Keratinocyte (primary cell): ENCODE measurements around the gene GATAD1. TPM values are rescaled to one million over a fixed set of nuclear protein-coding genes. Genes with fewer than 3 reads are reported as not detected.

ENCODE experiments used
- DNase-seq: peaks from one replicate; pipeline ENCODE4 v3.0.0-alpha.2; 2011; ENCODE audit warnings: low read depth, missing footprints, low spot score
- FAIRE-seq: peaks from 2 replicates; lab custom pipeline; 2011; peaks lifted over from hg19 to GRCh38; lab: Jason Lieb, UNC
- H2AFZ ChIP-seq: 2 replicates; pipeline ENCODE4 v1.6.0; 2012; ENCODE audit warnings: low read length, control low read depth, inconsistent platforms; ENCODE audit not compliant: control insufficient read depth
- H3K27ac ChIP-seq: 2 replicates; pipeline ENCODE4 v1.5.1; 2011; ENCODE audit warnings: low read length; ENCODE audit not compliant: control insufficient read depth, insufficient read depth
- H3K27me3 ChIP-seq: 3 replicates; pipeline ENCODE4 v1.6.0; 2011; ENCODE audit warnings: low read length; ENCODE audit not compliant: control insufficient read depth, insufficient read depth; ENCODE audit errors: extremely low read depth
- H3K36me3 ChIP-seq, 2 experiments: 2 replicates in 1 of 2; 3 replicates in 1 of 2; pipeline ENCODE4 v1.5.1; 2011; ENCODE audit warnings: low read length in 2 of 2, mild to moderate bottlenecking in 1 of 2; ENCODE audit not compliant: control insufficient read depth in 2 of 2, insufficient read depth in 2 of 2; ENCODE audit errors: extremely low read depth in 1 of 2
- H3K4me1 ChIP-seq: 3 replicates; pipeline ENCODE4 v1.5.1; 2011; ENCODE audit warnings: low read length; ENCODE audit not compliant: control insufficient read depth, insufficient read depth; ENCODE audit errors: extremely low read depth
- H3K4me2 ChIP-seq: 3 replicates; pipeline ENCODE4 v1.6.0; 2011; ENCODE audit warnings: low read depth, low read length; ENCODE audit not compliant: control insufficient read depth, insufficient read depth; ENCODE audit errors: extremely low read depth
- H3K4me3 ChIP-seq, 3 experiments: fragments of 200-600 bp in 1 of 3; sonication (generic) in 1 of 3; 2 replicates in 2 of 3; 3 replicates in 1 of 3; pipeline ENCODE4 v1.5.1; 2011 to 2016; ENCODE audit warnings: low read length in 3 of 3, mild to moderate bottlenecking in 3 of 3, control low read depth in 2 of 3, inconsistent platforms in 1 of 3, low read depth in 1 of 3, mixed read lengths in 1 of 3, mixed run types in 1 of 3, moderate library complexity in 1 of 3; ENCODE audit not compliant: control insufficient read depth in 2 of 3, insufficient read depth in 2 of 3; ENCODE audit errors: extremely low read depth in 1 of 3
- H3K79me2 ChIP-seq: 2 replicates; pipeline ENCODE4 v1.6.0; 2012; ENCODE audit warnings: low read length; ENCODE audit not compliant: control insufficient read depth, insufficient read depth
- H3K9ac ChIP-seq: 3 replicates; pipeline ENCODE4 v1.6.0; 2011; ENCODE audit warnings: low read length; ENCODE audit not compliant: control insufficient read depth, insufficient read depth; ENCODE audit errors: extremely low read depth
- H3K9me1 ChIP-seq: 3 replicates; pipeline ENCODE4 v1.6.0; 2011; ENCODE audit warnings: low read length; ENCODE audit not compliant: control insufficient read depth, insufficient read depth; ENCODE audit errors: extremely low read depth
- H3K9me3 ChIP-seq: 2 replicates; pipeline ENCODE4 v1.5.1; 2012; ENCODE audit warnings: low read depth, low read length; ENCODE audit not compliant: control insufficient read depth
- H4K20me1 ChIP-seq: 3 replicates; pipeline ENCODE4 v1.6.0; 2011; ENCODE audit warnings: low read length; ENCODE audit not compliant: control insufficient read depth, insufficient read depth; ENCODE audit errors: extremely low read depth
- EZH2 ChIP-seq: IDR thresholded peaks from one replicate; pipeline ENCODE4 v1.6.1; 2012; ENCODE audit warnings: inconsistent platforms, mild to moderate bottlenecking, low read length, moderate library complexity
- dilution Hi-C: fragments of 300-500 bp; cut with MboI; formaldehyde crosslinking; loops from one replicate; pipeline ENCODE4 v1.7.0; 2020; ENCODE audit warnings: low sequenced_read_pairs; ENCODE audit not compliant: extremely low pct_ligation_motif_present
- polyA plus RNA-seq, 5 experiments: library from polyadenylated mRNA; depleted of rRNA in 3 of 5; stranded (reverse) in 3 of 5; stranded (forward) in 1 of 5; unstranded in 1 of 5; fragments of >200 nt; gene quantifications; 1 replicate in 1 of 5; 2 replicates in 3 of 5; 3 replicates in 1 of 5; pipeline versions ENCODE4 v1.2.1 to v1.2.3, GENCODE V29; 2011 to 2012; ENCODE audit warnings: missing spikeins in 2 of 5, low read depth in 1 of 5, low replicate concordance in 1 of 5
- TF ChIP-seq, protein P1 (sequence below), 3 experiments: IDR thresholded peaks in 1 of 3; conservative IDR thresholded peaks in 1 of 3; optimal IDR thresholded peaks in 1 of 3; 2 replicates in 2 of 3; 3 replicates in 1 of 3; pipeline versions ENCODE3 to v1.5.1; 2011; ENCODE audit warnings: low read length in 3 of 3, mild to moderate bottlenecking in 3 of 3, moderate library complexity in 2 of 3, control low read depth in 1 of 3, inconsistent platforms in 1 of 3; ENCODE audit not compliant: insufficient read depth in 2 of 3; ENCODE audit errors: extremely low read depth in 1 of 3

GATAD1 gene
- polyA plus RNA-seq, 1 donor (not counting 4 experiments of a cell fraction or from before 2014, with no cell fraction given): 16.5 TPM

DNA sequence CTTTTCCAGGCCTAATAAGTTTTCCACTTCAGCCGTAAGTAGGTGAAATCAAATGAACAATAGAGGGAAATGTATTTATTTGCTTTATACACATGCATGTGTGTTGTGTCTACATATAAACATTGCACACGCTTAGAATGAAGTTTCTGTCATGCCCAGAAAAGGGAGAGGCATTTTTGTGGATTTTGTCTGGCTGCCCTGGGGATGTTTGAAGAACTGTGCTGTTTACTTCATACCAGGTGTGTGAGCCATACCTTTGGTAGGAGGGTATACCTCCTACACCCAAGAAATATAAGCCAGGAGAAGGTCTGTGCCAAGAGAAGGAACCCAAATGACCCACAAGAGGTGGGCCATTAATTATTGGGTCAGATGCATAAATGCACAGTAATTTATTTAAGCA is 12.8 kb downstream of the GATAD1 start:
- no peak overlapping the region for H2AFZ ChIP-seq
- no peak overlapping the region for H3K4me2 ChIP-seq
- peaks cover 13% of the 10 kb centered on the region for H3K4me1 ChIP-seq
- TF ChIP-seq EZH2: no peak
- TF ChIP-seq, protein P1, sequence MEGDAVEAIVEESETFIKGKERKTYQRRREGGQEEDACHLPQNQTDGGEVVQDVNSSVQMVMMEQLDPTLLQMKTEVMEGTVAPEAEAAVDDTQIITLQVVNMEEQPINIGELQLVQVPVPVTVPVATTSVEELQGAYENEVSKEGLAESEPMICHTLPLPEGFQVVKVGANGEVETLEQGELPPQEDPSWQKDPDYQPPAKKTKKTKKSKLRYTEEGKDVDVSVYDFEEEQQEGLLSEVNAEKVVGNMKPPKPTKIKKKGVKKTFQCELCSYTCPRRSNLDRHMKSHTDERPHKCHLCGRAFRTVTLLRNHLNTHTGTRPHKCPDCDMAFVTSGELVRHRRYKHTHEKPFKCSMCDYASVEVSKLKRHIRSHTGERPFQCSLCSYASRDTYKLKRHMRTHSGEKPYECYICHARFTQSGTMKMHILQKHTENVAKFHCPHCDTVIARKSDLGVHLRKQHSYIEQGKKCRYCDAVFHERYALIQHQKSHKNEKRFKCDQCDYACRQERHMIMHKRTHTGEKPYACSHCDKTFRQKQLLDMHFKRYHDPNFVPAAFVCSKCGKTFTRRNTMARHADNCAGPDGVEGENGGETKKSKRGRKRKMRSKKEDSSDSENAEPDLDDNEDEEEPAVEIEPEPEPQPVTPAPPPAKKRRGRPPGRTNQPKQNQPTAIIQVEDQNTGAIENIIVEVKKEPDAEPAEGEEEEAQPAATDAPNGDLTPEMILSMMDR (optimal IDR thresholded peaks at IDR 0.05 in 1 of 3, IDR thresholded peaks at IDR 0.05 in 1 of 3, conservative IDR thresholded peaks at IDR 0.05 in 1 of 3; ENCODE audit: extremely low read depth in 1 of 3, insufficient read depth in 2 of 3, low read length in 3 of 3): no peak
- dilution Hi-C loops: no loop called here
- FAIRE-seq (no peak), DNase-seq (no peak)
- H3K9me3 ChIP-seq: no peaks in the 10 kb centered on the region
- no peaks in the 10 kb centered on the region for H3K79me2 ChIP-seq
- no peak overlapping the region for H3K9ac ChIP-seq
- no peaks in the 10 kb centered on the region for H4K20me1 ChIP-seq
- no peaks in the 10 kb centered on the region for H3K9me1 ChIP-seq
- H3K27ac ChIP-seq: no peak overlapping the region
- peaks cover 3 to 11% of the 10 kb centered on the region in 2 experiments for H3K36me3 ChIP-seq
- H3K27me3 ChIP-seq: no peaks in the 10 kb centered on the region
- no peak overlapping the region for H3K4me3 ChIP-seq

DNA sequence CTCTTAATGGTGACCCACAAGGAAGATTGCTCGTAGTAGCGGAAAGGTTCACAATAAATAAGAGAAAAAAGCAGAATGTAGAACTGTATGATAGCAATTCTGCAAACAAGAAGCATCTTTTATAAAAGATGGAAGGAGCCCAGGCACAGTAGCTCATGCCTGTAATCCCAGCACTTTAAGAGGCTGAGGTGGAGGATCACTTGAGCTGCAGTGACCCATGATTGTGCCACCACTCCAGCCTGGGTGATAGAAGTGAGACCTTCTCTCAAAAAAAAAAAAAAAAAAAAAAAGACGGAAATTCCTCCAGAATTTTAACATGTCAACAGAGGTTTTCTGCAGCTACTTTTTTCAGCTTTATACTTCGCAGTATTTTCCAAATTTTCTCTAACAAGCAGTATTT is 13.2 kb downstream of the GATAD1 start:
- H3K79me2 ChIP-seq: no peaks in the 10 kb centered on the region
- peaks cover 3 to 10% of the 10 kb centered on the region in 2 experiments for H3K36me3 ChIP-seq
- H4K20me1 ChIP-seq: no peaks in the 10 kb centered on the region
- no peaks in the 10 kb centered on the region for H3K9me1 ChIP-seq
- H3K4me2 ChIP-seq: no peak overlapping the region
- no peak overlapping the region for H2AFZ ChIP-seq
- FAIRE-seq (no peak), DNase-seq (no peak)
- H3K9me3 ChIP-seq: no peaks in the 10 kb centered on the region
- no peak overlapping the region for H3K27ac ChIP-seq
- H3K9ac ChIP-seq: no peak overlapping the region
- TF ChIP-seq EZH2: no peak
- TF ChIP-seq, protein P1 (optimal IDR thresholded peaks at IDR 0.05 in 1 of 3, IDR thresholded peaks at IDR 0.05 in 1 of 3, conservative IDR thresholded peaks at IDR 0.05 in 1 of 3; ENCODE audit: extremely low read depth in 1 of 3, insufficient read depth in 2 of 3, low read length in 3 of 3): no peak
- peaks cover 13% of the 10 kb centered on the region for H3K4me1 ChIP-seq
- no peaks in the 10 kb centered on the region for H3K27me3 ChIP-seq
- dilution Hi-C loops: no loop called here
- no peak overlapping the region for H3K4me3 ChIP-seq
